Large intestine (tissue), 3 donors: Measurements from ENCODE around the gene BHLHE41. TPM values are rescaled to one million over a fixed set of nuclear protein-coding genes. Genes with fewer than 3 reads are reported as not detected.
A peak's percentile ranks its signal among the peaks of the same experiment; 100 is the strongest.

ENCODE experiments used
- DNase-seq, 2 donors: peaks; one replicate each; pipeline versions ENCODE4 v3.0.0 to v3.0.0-alpha.2; 2013
- H3K27ac ChIP-seq: one replicate; pipeline ENCODE4 v1.5.1; 2013; ENCODE audit warnings: low read length
- H3K27me3 ChIP-seq: 2 replicates; pipeline ENCODE4 v1.6.1; 2013; ENCODE audit warnings: low read length; ENCODE audit not compliant: control insufficient read depth, insufficient read depth
- H3K36me3 ChIP-seq: 2 replicates; pipeline ENCODE4 v1.6.1; 2013; ENCODE audit warnings: low read length; ENCODE audit not compliant: control insufficient read depth, insufficient read depth
- H3K4me1 ChIP-seq: one replicate; pipeline ENCODE4 v1.6.1; 2013; ENCODE audit warnings: low read length; ENCODE audit not compliant: control insufficient read depth, insufficient read depth
- H3K4me3 ChIP-seq: one replicate; pipeline ENCODE4 v1.5.1; 2013; ENCODE audit warnings: low read length
- H3K9me3 ChIP-seq: one replicate; pipeline ENCODE4 v1.6.1; 2013; ENCODE audit warnings: mild to moderate bottlenecking, low read depth, low read length, moderate library complexity; ENCODE audit not compliant: control insufficient read depth
- WGBS: methylation state at CpG from one replicate; pipeline ENCODE4 v1.1.5; 2013; ENCODE audit warnings: low lambda C conversion rate; ENCODE audit not compliant: insufficient coverage; 5-methylcytosine and 5-hydroxymethylcytosine counted together
- polyA plus RNA-seq: library from polyadenylated mRNA; unstranded; fragments of 120-200 nt; gene quantifications from one replicate; pipeline ENCODE4 v1.2.1, GENCODE V29; 2013

BHLHE41 gene
- polyA plus RNA-seq, 1 donor = 21.0 TPM

GRCh38 chr12:26101350-26101734 is 23.5 kb downstream of the BHLHE41 start:
- no peaks in the 10 kb centered on the region for H3K36me3 ChIP-seq
- peak; percentile 96 to 99 for DNase-seq
- no peak overlapping the region for H3K4me3 ChIP-seq
- WGBS = no CpG with 5 or more reads among the region's 3 CpGs
- H3K27ac ChIP-seq = peak overlapping the region; percentile 78
- H3K27me3 ChIP-seq = no peaks in the 10 kb centered on the region
- H3K9me3 ChIP-seq = no peaks in the 10 kb centered on the region
- peaks cover 20% of the 10 kb centered on the region for H3K4me1 ChIP-seq

GRCh38 chr12:26100666-26101349 is 24.0 kb downstream of the BHLHE41 start:
- Histone ChIP-seq H3K4me3 (no peak overlapping the region), H3K27ac (peak overlapping the region; percentile 78), H3K36me3 (no peaks in the 10 kb centered on the region), H3K9me3 (no peaks in the 10 kb centered on the region), H3K4me1 (peaks cover 24% of the 10 kb centered on the region), H3K27me3 (no peaks in the 10 kb centered on the region)
- no peak for DNase-seq
- WGBS = no CpG with 5 or more reads among the region's 8 CpGs

GRCh38 chr12:26097046-26097878 is 27.6 kb downstream of the BHLHE41 start:
- Histone ChIP-seq H3K27me3 (no peaks in the 10 kb centered on the region), H3K9me3 (no peaks in the 10 kb centered on the region), H3K36me3 (no peaks in the 10 kb centered on the region), H3K4me1 (peaks cover 28% of the 10 kb centered on the region), H3K4me3 (no peak overlapping the region), H3K27ac (peak overlapping the region; percentile 83)
- peak; percentile 70 to 80 for DNase-seq
- no CpG with 5 or more reads among the region's 6 CpGs for WGBS

GRCh38 chr12:26096036-26096435 is 28.8 kb downstream of the BHLHE41 start:
- no CpG with 5 or more reads among the region's 2 CpGs for WGBS
- DNase-seq = peak; percentile 67 to 89
- Histone ChIP-seq H3K4me1 (peaks cover 22% of the 10 kb centered on the region), H3K27ac (peak overlapping the region; percentile 83), H3K27me3 (no peaks in the 10 kb centered on the region), H3K36me3 (no peaks in the 10 kb centered on the region), H3K9me3 (no peaks in the 10 kb centered on the region), H3K4me3 (no peak overlapping the region)

GRCh38 chr12:26095186-26095585 is 29.7 kb downstream of the BHLHE41 start:
- Histone ChIP-seq H3K36me3 (no peaks in the 10 kb centered on the region), H3K27ac (peak overlapping the region; percentile 83), H3K4me3 (no peak overlapping the region), H3K27me3 (no peaks in the 10 kb centered on the region), H3K4me1 (peaks cover 18% of the 10 kb centered on the region), H3K9me3 (no peaks in the 10 kb centered on the region)
- no CpG with 5 or more reads among the region's 2 CpGs for WGBS
- peak; percentile 48 to 63 for DNase-seq

- Histone ChIP-seq H3K9me3 (no peaks in the 10 kb centered on the region), H3K4me1 (peaks cover 18% of the 10 kb centered on the region), H3K27me3 (no peaks in the 10 kb centered on the region), H3K27ac (no peak overlapping the region), H3K36me3 (no peaks in the 10 kb centered on the region), H3K4me3 (no peak overlapping the region)
- DNase-seq = no peak
- WGBS = 74% methylated on average over 2 of the region's 4 CpGs
Measured at GRCh38 chr12:26092346-26093105, 32.3 kb downstream of the BHLHE41 start.

- Histone ChIP-seq H3K27ac (no peak overlapping the region), H3K4me3 (no peak overlapping the region), H3K9me3 (no peaks in the 10 kb centered on the region), H3K27me3 (no peaks in the 10 kb centered on the region), H3K4me1 (peaks cover 16% of the 10 kb centered on the region), H3K36me3 (no peaks in the 10 kb centered on the region)
- no peak for DNase-seq
- WGBS = no CpG with 5 or more reads among the region's 6 CpGs
Measured at GRCh38 chr12:26091822-26092221, 33.0 kb downstream of the BHLHE41 start.

GRCh38 chr12:26090836-26091510 is 33.9 kb downstream of the BHLHE41 start:
- Histone ChIP-seq H3K27me3 (no peaks in the 10 kb centered on the region), H3K4me1 (peaks cover 9% of the 10 kb centered on the region), H3K27ac (no peak overlapping the region), H3K36me3 (no peaks in the 10 kb centered on the region), H3K9me3 (no peaks in the 10 kb centered on the region), H3K4me3 (no peak overlapping the region)
- WGBS = 0% methylated on average over 1 of the region's 11 CpGs
- no peak for DNase-seq

GRCh38 chr12:26088998-26089397 is 35.8 kb downstream of the BHLHE41 start:
- H3K4me3 ChIP-seq = no peak overlapping the region
- DNase-seq = peak; percentile 50 to 75
- no peaks in the 10 kb centered on the region for H3K4me1 ChIP-seq
- WGBS = 0% methylated on average over 1 of the region's 2 CpGs
- no peak overlapping the region for H3K27ac ChIP-seq
- H3K9me3 ChIP-seq = no peaks in the 10 kb centered on the region
- no peaks in the 10 kb centered on the region for H3K27me3 ChIP-seq
- no peaks in the 10 kb centered on the region for H3K36me3 ChIP-seq

GRCh38 chr12:26086936-26087335 is 37.9 kb downstream of the BHLHE41 start:
- Histone ChIP-seq H3K27ac (no peak overlapping the region), H3K4me3 (no peak overlapping the region), H3K36me3 (no peaks in the 10 kb centered on the region), H3K9me3 (peaks cover 2% of the 10 kb centered on the region), H3K4me1 (no peaks in the 10 kb centered on the region), H3K27me3 (no peaks in the 10 kb centered on the region)
- 80% methylated on average over 1 of the region's 1 CpG for WGBS
- DNase-seq = no peak
